GM10266 (cell line): Measurements from ENCODE around the gene CLIC4.
"Not testable (repeated sequence)": the region's sequence is repeated elsewhere in the genome, so short reads cannot be mapped to it uniquely, and the experiment has no call there.

Source experiments
- DNase-seq: peaks from one replicate; pipeline ENCODE4 v3.0.0; 2012; ENCODE audit errors: extremely low spot score
- CTCF ChIP-seq: IDR thresholded peaks from 2 replicates; pipeline ENCODE4 v1.5.1; 2012; ENCODE audit warnings: mild to moderate bottlenecking, low read depth; ENCODE audit not compliant: control insufficient read depth, insufficient read depth; ENCODE audit errors: missing control alignments

The CLIC4 gene

GRCh38 chr1:24795236-24795635 is 50.0 kb downstream of the CLIC4 start:
- no peak for TF ChIP-seq CTCF
- no peak for DNase-seq

- no peak for DNase-seq
Measured at GRCh38 chr1:24796524-24796923, 51.3 kb downstream of the CLIC4 start.

DNA sequence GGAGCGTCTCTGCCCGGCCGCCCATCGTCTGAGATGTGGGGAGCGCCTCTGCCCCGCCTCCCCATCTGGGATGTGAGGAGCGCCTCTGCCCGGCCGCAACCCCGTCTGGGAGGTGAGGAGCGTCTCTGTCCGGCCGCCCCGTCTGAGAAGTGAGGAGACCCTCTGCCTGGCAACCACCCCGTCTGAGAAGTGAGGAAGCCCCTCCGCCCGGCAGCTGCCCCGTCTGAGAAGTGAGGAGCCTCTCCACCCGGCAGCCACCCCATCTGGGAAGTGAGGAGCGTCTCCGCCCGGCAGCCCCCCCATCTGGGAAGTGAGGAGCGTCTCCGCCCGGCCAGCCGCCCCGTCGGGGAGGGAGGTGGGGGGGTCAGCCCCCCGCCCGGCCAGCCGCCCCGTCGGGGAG is 54.0 kb downstream of the CLIC4 start:
- not testable (repeated sequence) for DNase-seq

More at GRCh38 chr1:24796524-24796923, 51.3 kb downstream of the CLIC4 start:
- TF ChIP-seq CTCF, result no peak

DNA sequence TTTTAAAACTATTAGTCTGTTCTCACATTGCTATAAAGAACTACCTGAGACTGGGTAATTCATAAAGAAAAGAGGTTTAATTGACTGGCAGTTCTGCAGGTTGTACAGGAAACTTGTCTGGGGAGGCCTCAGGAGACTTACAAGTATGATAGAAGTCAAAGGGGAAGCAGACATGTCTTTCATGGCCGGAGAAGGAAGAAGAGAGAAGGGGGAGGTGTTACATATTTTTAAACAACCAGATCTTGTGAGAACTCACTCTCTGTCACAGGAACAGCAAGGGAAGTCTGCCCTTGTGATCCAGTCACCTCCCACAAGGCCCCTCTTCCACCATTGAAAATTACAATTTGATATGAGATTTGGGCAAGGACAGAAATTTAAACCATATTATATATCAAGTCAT is 55.9 kb downstream of the CLIC4 start:
- no peak for TF ChIP-seq CTCF
- DNase-seq, result no peak

DNA sequence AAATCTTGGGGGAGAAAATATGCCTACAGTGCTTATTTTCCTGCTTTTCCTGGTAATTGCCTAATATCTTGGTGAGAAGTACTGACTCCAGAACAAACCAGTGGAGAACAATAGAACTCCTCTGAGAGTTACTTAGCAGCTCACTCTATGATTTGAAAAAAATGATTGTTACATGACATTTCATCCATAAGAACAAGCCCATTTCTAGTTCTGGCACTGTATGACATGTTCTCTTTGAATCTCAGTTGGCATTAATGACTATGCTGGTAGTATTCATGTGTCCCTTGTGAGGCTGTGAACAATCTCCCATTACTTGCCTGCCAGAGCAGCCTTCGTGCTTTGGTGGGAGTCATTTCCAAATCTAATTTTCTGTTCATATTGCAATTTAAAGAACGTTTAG is 58.0 kb downstream of the CLIC4 start:
- no peak for TF ChIP-seq CTCF
- no peak for DNase-seq

DNA sequence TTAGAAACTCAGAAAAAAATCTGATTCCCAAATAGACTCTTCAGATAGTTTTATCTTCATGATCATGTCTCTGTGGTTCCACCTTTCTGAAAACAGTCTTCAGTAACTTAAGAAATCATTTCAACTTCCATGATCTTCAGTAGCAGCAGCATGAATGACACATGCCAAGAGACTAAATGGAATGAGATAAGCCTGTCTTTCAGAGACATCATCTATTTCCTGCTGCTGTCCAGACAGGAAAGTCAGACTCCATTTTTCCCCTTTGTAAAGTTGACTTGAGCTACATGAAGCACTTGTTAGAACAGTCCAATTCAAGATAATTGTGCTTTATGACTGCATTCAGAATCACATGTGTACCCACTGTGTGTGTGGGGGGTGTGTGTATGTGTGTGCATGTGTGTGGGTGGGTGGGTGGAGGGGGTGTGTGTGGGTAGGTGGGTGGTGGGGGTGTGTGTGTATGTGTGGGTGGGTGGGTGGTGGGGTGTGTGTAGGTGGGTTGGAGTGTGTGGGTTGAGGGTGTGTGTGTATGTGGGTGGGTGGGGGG is 58.8 kb downstream of the CLIC4 start:
- no peak for TF ChIP-seq CTCF
- no peak for DNase-seq

GRCh38 chr1:24805534-24806301 is 60.5 kb downstream of the CLIC4 start:
- TF ChIP-seq CTCF, result no peak
- DNase-seq, result no peak

DNA sequence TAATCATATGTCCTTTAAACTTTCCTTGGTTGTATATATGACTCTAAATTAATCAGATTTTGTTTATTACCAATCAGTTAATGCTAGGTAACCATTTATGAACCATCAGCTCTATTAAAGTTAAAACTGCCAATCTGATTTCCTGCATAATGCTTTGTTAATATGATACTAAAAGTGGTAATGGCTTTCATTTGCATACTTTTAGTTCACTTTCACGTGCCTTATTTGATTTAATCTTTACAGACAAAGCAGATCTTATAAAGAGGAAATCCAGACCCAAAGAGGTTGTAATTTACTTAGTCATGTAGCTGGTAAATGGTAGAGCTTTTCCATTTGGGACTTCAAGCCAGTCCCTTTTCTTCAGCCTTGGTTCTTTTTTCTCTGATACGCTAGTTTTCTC is 61.3 kb downstream of the CLIC4 start:
- no peak for TF ChIP-seq CTCF
- no peak for DNase-seq

DNA sequence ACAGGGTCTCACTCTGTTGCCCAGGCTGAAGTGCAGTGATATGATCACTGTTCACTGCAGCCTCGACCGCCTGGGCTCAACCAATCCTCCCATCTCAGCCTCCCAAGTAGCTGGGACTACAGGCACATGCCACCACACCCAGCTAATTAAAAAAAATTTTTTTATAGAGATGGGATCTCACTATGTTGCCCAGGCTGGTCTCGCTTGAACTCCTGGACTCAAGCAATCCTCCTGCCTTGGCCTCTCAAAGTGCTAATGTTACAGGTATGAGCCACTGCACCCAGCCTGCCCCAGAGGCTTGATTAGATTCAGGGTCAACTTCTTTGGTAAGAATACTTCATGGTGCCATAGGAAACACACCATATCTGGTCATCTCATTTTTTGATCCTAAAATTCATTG is 66.2 kb downstream of the CLIC4 start:
- DNase-seq, result not testable (repeated sequence)

- DNase-seq, result not testable (repeated sequence)
Measured at GRCh38 chr1:24820221-24820620, 75.0 kb downstream of the CLIC4 start.
